GM12892 (cell line): ENCODE data around the gene ARHGAP35. TPM values are rescaled to one million over a fixed set of nuclear protein-coding genes. Genes with fewer than 3 reads are reported as not detected.
A peak's percentile ranks its signal among the peaks of the same experiment; 100 is the strongest.
"Not testable (repeated sequence)": the region's sequence is repeated elsewhere in the genome, so short reads cannot be mapped to it uniquely, and the experiment has no call there.

Source experiments
- DNase-seq: peaks from one replicate; pipeline ENCODE4 v3.0.0; 2011; ENCODE audit not compliant: insufficient read length
- FAIRE-seq: peaks from 2 replicates; lab custom pipeline; 2011; peaks lifted over from hg19 to GRCh38; lab: Jason Lieb, UNC
- POLR2A ChIP-seq: IDR thresholded peaks from 2 replicates; pipeline ENCODE4 v1.6.1; 2011; ENCODE audit warnings: low read depth, low read length, control low read depth
- POLR2AphosphoS5 ChIP-seq: IDR thresholded peaks from 2 replicates; pipeline ENCODE4 v1.6.1; 2011; ENCODE audit warnings: low read depth, low read length, control low read depth
- TAF1 ChIP-seq: IDR thresholded peaks from 2 replicates; pipeline ENCODE4 v1.6.1; 2011; ENCODE audit warnings: low read depth, mild to moderate bottlenecking, control low read depth, low read length, borderline replicate concordance
- polyA plus RNA-seq: library from polyadenylated mRNA; unstranded; fragments of >200 nt; gene quantifications from one replicate; pipeline ENCODE4 v1.2.1, GENCODE V29; 2012; ENCODE audit warnings: missing spikeins, inconsistent platforms; ENCODE audit not compliant: missing spikeins

Gene ARHGAP35
- 11.5 TPM for polyA plus RNA-seq

DNA sequence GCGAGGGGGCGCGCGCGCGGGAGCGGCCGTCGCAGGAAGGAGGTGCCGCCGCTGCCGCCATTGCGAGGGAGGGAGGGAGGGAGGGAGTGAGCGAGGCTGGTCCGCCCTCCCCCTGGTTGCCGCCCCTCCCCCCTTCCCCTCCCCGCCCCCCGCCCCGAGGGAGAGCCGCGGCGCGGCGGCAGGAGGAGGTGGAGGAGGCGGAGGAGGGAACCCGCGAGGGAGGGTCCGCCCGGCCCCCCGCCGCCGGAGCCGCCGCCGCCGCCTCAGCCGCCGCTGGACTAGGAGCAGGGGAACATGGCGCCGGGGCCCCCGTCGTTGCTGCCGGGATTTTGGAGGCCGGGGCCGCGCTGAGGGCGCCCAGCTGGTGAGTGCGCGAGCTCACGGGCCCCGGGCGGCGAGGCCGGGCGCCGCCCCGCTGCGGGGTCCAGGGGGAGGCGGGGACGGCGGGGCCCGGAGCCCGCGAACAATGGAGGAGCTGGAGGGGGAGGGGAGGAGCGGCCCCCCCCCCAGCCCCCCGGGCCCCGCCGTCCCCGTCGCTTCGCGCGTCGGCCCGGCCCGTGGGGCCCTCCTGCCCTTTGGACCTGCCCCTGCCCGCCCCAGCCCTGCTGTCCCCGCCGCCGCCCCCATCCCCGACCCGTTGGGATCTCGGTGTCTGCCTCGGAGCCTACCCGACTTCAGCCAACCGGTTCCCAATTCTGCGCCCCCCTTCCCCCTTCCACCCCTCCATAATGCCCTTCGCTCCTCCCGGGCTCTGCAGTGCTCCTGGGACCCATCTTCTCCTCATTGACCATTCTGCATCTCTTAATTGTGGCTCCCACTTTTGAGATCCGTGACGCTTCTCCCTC lies at the start of gene ARHGAP35:
Gene ARHGAP35 (plus strand): TSS at position 152 of the 845 bp plus-strand sequence. CDS start 57,679 bp downstream, outside the sequence.
- TF ChIP-seq POLR2AphosphoS5, result no peak
- no peak for TF ChIP-seq TAF1
- no peak for TF ChIP-seq POLR2A
- FAIRE-seq (peak; percentile 14), DNase-seq (peak; percentile 85)

DNA sequence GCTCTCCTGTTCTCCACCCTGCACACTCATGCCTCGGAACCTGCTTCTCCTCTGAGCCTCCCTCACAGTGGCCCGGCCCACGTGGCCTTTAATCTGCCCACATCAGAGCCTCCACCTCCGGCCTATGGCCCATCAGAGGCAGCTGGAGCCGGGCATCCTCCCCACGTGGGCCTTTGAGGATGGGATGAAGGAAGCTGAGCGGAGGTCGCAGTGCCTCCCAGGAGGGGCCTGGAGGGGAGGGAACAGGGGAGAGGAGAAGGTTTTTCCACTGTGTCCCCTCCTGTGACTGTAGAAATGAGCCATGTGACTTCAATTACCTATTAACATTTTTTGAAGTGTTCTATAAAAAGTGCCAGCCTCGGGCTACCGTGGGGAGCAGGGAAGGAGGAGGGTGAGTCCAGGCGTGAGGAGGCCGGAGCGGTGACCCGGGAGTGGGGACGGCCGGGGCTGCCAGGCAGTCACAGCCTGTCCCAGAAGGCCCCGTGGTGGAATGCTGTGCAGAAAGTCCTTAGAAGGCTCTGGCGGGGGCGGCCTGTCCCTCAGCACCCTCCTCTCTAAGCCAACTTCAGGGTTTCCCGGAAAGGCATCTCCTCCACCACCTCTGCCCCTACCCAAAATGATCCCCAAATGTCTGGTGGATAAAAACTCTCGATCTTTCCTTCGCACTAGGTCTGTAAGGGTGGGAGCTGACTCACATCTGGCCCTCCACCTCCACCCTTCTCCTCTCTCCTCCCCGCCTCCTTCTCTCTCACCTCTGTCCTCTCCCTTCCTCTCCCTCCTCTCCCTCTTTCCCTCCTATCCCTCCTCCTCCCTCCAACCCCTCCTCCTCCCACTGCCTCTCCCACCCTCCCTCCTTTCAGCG lies 47.6 kb upstream of the ARHGAP35 start:
- no peak for DNase-seq

DNA sequence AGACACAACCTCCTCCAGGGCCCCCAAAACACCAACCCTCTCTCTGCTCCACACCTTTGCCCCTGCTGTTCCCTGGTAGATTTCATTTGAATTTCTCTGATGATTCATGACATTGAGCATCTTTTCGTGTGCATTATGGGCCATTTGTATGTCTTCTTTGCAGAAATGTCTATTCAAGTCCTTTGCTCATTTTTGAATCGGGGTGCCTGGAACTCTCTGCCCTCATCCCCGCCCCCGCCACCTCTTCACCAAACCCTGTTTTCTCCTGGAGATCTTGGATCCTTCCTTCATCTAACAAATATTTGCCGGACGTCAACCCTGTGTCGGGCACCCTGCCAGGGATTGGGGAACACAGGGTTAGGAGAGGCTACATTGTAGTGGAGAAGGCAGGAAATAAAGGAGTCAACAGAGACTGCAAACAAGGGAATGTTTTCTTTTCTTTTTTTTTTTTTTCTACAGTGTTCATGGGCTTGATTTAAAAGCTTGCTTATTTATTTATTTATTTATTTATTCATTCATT lies 46.9 kb upstream of the ARHGAP35 start:
- DNase-seq, result no peak
- no peak for FAIRE-seq
- TF ChIP-seq POLR2AphosphoS5, result no peak
- TF ChIP-seq TAF1, result no peak
- no peak for TF ChIP-seq POLR2A

More for the DNA sequence above, 47.6 kb upstream of the ARHGAP35 start:
- no peak for FAIRE-seq
- TF ChIP-seq POLR2A (no peak), TAF1 (no peak), POLR2AphosphoS5 (no peak)

- TF ChIP-seq POLR2A (no peak), POLR2AphosphoS5 (no peak), TAF1 (no peak)
- DNase-seq (no peak), FAIRE-seq (no peak)
These were observed 44.8 kb upstream of the ARHGAP35 start for GRCh38 chr19:46815833-46816627.

DNA sequence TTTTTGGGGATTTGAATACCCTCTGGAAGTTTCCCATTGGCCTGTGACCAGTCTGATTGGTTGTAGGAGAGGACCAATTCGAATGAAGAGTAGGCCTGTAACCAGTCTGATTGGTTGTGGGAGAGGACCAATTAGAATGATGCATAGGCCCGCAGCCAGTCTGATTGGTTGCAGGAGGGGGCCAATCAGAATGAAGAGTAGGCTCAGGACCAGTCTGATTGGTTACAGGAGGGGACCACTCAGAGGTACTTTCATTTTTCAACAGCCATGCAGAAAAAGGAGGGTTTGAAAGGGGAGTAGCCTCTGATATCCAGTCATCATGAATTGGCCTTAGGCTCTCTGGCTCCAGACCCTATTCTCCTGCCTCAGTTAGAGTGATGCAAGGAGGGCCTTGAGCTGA lies 42.0 kb upstream of the ARHGAP35 start:
- DNase-seq, result no peak
- no peak for FAIRE-seq
- TF ChIP-seq POLR2AphosphoS5, result no peak
- no peak for TF ChIP-seq POLR2A
- TF ChIP-seq TAF1, result no peak

DNA sequence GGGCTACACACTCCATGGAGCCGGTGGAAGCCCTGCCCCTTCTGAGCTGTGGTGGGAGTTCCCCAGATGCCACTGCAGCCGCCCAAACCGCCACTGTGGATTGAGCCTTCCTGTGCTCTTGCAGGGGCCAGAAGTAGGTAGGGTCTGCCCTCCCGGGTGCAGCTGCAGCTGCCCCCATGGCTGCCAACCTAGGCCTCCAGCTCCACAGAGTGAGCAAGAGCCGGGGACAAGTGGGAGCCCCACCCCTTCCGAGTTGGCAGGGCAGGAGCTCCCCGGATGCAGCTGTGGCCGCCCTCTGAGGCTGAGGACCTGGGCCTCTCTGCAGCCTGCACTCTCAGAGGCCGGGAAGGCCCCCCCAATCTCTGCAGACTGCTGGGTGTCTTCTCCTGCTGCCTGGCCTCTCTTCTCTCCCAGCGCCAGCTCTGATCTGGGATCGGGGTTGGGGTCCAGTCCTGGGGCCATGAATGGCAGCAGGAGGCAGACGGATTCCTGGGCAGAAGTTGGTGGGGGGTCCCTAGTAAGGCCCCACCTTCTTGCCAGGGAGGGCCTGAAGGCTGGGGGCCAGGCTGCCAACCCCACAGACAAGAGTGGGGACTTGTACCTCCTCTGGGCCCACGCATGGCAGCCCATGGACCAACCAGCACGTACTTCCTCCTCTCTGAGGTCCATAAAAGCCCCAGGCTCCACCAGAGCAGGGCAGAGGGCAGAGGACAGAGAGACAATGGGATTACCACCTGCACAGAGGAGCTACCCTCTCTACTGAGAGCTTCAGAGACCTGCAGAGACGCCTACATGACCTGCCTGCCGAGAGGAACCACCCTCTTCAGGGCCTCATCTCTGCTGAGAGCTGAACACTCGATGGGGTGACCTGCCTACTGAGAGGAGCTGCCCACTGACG lies 39.0 kb upstream of the ARHGAP35 start:
- FAIRE-seq, result peak; percentile 71
- no peak for TF ChIP-seq POLR2AphosphoS5
- peak; percentile 37; the same call in 1 of the 2 replicates for TF ChIP-seq POLR2A
- DNase-seq, result peak; percentile 49

GRCh38 chr19:46822410-46822787 lies 38.4 kb upstream of the ARHGAP35 start:
- FAIRE-seq, DNase-seq: not testable (repeated sequence)

- DNase-seq (no peak), FAIRE-seq (no peak)
- TF ChIP-seq POLR2AphosphoS5 (no peak), POLR2A (no peak), TAF1 (no peak)
These were observed 37.7 kb upstream of the ARHGAP35 start for GRCh38 chr19:46823049-46823448.

GRCh38 chr19:46824890-46825730 lies 35.7 kb upstream of the ARHGAP35 start:
- no peak for TF ChIP-seq POLR2A
- TF ChIP-seq POLR2AphosphoS5, result no peak
- no peak for TF ChIP-seq TAF1
- DNase-seq (no peak), FAIRE-seq (peak; percentile 30)
